ENCODE measurements around the gene ZBTB43.

The ZBTB43 gene

DNA sequence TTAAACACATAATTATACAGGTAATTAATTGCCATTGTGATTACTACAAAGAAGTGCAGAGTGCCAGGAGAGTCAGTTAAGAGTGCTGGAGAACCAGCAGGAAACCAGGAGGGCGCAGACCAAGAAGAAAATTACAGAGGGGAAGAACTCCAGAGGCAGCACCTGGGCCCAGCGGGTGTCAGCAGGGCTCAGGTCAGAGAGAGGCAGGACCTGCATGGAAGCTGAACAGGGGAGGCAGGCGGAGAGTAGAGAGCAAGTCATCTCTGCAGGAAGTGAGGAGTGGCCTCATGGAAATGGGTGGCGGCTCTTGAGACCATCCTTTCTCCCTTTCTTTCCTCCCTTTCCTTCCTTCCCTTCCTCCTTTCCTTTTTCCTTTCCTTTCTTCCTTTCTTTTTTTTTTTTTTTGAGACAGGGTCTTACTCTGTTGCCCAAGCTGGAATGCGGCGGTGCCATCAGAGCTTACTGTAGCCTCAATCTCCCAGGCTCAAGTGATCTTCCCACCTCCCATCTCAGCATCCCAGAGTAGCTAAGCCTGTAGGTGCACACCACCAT lies 51.6 kb downstream of the ZBTB43 start:
- no peak for DNase-seq (ENCODE audit: low read depth)
- H3K4me3 ChIP-seq (ENCODE audit: low read length): no peak overlapping the region
- no peak for TF ChIP-seq CTCF (IDR thresholded peaks at IDR 0.05; ENCODE audit: insufficient read depth, low read depth, low read length, missing control alignments)

DNA sequence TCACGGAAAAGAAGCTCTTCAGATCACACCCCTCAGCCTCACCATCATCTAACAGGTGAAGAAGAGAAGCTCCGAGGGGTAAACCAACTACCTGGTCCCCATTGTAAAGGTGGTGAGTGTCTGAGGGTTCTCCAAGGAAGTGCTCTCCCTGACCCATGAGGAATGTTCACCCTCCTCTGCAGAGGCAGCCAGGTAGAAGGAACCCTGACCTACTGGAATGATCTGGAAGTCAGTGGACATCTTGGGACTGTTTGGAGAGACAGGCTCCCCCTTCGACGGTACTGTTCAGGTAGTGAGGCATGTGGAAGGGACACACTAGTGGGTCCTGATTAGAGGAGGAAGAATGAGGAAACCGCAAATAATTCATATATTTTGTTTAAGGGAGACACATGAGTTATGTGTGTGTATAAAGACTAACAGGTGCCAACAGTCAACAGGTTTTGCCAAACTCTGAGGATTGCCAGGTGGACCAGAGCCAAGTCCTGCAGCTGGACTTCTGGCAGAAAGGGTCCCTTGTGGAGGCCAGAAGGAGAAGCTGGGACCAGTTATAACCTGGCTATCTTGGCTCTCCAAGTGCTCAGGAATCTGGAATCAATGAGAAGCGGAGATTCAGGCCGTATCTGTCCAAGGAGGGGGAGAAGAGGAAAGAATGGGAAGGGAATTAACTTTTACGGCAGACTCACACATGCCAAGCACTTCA lies 52.6 kb downstream of the ZBTB43 start:
- TF ChIP-seq CTCF (IDR thresholded peaks at IDR 0.05; ENCODE audit: insufficient read depth, low read depth, low read length, missing control alignments): no peak

GRCh38 chr9:126859111-126859510 lies 54.3 kb downstream of the ZBTB43 start:
- no peak for TF ChIP-seq CTCF (IDR thresholded peaks at IDR 0.05; ENCODE audit: insufficient read depth, low read depth, low read length, missing control alignments)
- no peak overlapping the region for H3K4me3 ChIP-seq (ENCODE audit: low read length)
- no peak for DNase-seq (ENCODE audit: low read depth)

More for the DNA sequence above, 52.6 kb downstream of the ZBTB43 start:
- no peak for DNase-seq (ENCODE audit: low read depth)
- no peak overlapping the region for H3K4me3 ChIP-seq (ENCODE audit: low read length)

DNA sequence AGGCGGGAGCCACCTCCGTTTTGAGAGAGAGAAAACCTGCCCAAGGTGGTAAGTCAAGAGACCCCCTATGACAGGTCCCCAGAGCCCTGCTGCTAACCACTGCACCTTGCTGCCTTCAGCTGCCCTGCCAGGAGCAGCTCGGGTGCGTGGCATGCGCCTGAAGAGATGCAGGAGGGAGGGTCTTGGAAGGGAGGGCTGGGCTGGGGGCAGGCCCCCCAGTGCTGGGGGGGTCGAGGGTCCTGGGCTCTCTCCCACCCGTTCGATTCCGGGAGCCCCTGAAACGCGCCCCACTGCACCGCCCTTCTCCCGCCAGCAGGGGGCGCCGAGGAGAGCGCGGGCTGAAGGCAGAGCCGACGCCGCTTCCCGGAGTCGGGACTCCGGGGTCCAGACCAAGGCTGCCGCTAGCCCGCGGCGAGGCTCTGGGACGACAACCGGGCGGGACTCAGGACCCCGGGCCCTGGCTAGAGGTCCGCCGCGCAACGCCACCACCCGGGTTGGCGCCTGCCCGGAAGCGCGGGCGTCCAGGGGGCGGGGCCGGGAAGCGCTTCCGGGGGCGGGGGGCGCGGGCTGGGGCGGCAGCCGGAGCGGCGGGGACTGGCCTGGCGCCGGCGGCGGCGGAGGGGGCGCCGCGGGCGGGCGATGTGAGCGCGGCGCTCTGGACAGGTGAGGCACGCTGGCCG lies 55.4 kb downstream of the ZBTB43 start, which contains the start of gene ZBTB34:
ZBTB34 (plus strand) TSS at position 563 of the 680 bp plus-strand sequence. CDS start 18,761 bp downstream, outside the sequence.
- peak within 1 kb of the TSS; percentile 67 for H3K4me3 ChIP-seq (ENCODE audit: low read length)
- TF ChIP-seq CTCF (IDR thresholded peaks at IDR 0.05; ENCODE audit: insufficient read depth, low read depth, low read length, missing control alignments): peak; percentile 83
- DNase-seq (ENCODE audit: low read depth): peak; percentile 57

- peak overlapping the region; percentile 67 for H3K4me3 ChIP-seq (ENCODE audit: low read length)
- no peak for TF ChIP-seq CTCF (IDR thresholded peaks at IDR 0.05; ENCODE audit: insufficient read depth, low read depth, low read length, missing control alignments)
- peak; percentile 30 for DNase-seq (ENCODE audit: low read depth)
Observed at GRCh38 chr9:126860757-126861466, 56.1 kb downstream of the ZBTB43 start.

DNA sequence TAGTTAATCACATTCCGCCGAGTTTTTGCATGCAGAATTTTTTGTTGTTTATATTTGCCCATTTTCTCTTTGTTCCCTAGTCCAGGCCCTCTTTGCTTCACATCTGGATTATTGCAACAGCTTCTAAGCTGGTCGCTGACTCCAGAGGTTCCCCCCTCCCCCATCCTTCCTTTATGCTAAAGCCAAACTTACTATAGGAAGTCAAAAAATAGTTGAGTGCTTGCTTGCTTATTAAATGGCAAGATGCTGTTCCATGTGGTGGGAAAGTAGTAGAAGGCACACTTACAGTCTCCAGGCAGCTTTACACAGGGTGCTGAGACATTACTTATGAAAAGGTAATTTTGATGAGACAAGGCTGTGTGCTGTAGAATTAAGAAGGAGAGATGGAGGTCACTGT lies 56.9 kb downstream of the ZBTB43 start:
- H3K4me3 ChIP-seq (ENCODE audit: low read length): peak overlapping the region; percentile 67
- no peak for TF ChIP-seq CTCF (IDR thresholded peaks at IDR 0.05; ENCODE audit: insufficient read depth, low read depth, low read length, missing control alignments)
- peak; percentile 44 for DNase-seq (ENCODE audit: low read depth)
